Regular cardiac myocyte (primary cell): Measurements from ENCODE around the gene TMEM63C. TPM values are rescaled to one million over a fixed set of nuclear protein-coding genes. Genes with fewer than 3 reads are reported as not detected.

Experiments used
- total RNA-seq: library from RNA; depleted of rRNA; stranded (reverse); fragments of >200 nt; gene quantifications from 2 replicates; pipeline ENCODE4 v1.2.3, GENCODE V29; 2014

Gene TMEM63C
- total RNA-seq: under 0.01 and 0.56 TPM in 2 replicates

GRCh38 chr14:77181603-77182437 is at the start of gene TMEM63C:
Gene TMEM63C, plus strand, starts transcription at chr14:77181798. Its CDS starts 37,016 bp downstream, at chr14:77218814.

GRCh38 chr14:77141214-77142004 is 40.2 kb upstream of the TMEM63C start, which contains the start of gene ZDHHC22:
Gene ZDHHC22, minus strand, starts transcription at chr14:77141791. Its CDS starts 2,053 bp downstream, at chr14:77139738.

GRCh38 chr14:77271113-77271710 is 89.6 kb downstream of the TMEM63C start, which contains the start of gene NGB:
Gene NGB, minus strand, starts transcription at chr14:77271206. Its CDS starts 269 bp downstream, at chr14:77270937.

Other genes with a start within 250 kb of the TMEM63C start
- 18.8 and 26.5 TPM in 2 replicates for gene IRF2BPL, start 153.1 kb upstream of the TMEM63C start, total RNA-seq
- gene CIPC, start 83.5 kb upstream of the TMEM63C start, total RNA-seq: 8.2 and 13.0 TPM in 2 replicates
- not detected in 2 replicates for gene ZDHHC22, start 40.0 kb upstream of the TMEM63C start, total RNA-seq
- gene NGB, start 89.4 kb downstream of the TMEM63C start, total RNA-seq: not detected in 2 replicates
- gene POMT2, start 139.1 kb downstream of the TMEM63C start, total RNA-seq: 9.9 and 12.5 TPM in 2 replicates
- 22.6 and 23.4 TPM in 2 replicates for gene GSTZ1, start 139.2 kb downstream of the TMEM63C start, total RNA-seq
- gene TMED8, start 195.3 kb downstream of the TMEM63C start, total RNA-seq: 11.0 and 15.3 TPM in 2 replicates
- 2.5 and 4.2 TPM in 2 replicates for gene SAMD15, start 195.6 kb downstream of the TMEM63C start, total RNA-seq
- 0.19 and 0.28 TPM in 2 replicates for gene NOXRED1, start 241.7 kb downstream of the TMEM63C start, total RNA-seq